A549 (cell line): ENCODE results near the gene PTPRE. TPM values are rescaled to one million over a fixed set of nuclear protein-coding genes. Genes with fewer than 3 reads are reported as not detected.

Experiments
- ATAC-seq, 2 experiments: fragments of 200-7000 bp in 1 of 2; fragments of >200 bp in 1 of 2; cut with Nextera tagmentation in 1 of 2; cut with Tn5 transposase in 1 of 2; 3 replicates each; pipeline versions ENCODE4 v1.8.0 to v1.9.1; 2018 to 2020; ENCODE audit warnings: mild to moderate bottlenecking in 1 of 2, moderate library complexity in 1 of 2
- CTCF ChIA-PET: fragments of 300-600 bp; sonication (Branson Sonifier 250); formaldehyde crosslinking; extraction: SDS; loops from one replicate; lab custom pipeline; 2021; ENCODE audit warnings: antibody characterized with exemption, inconsistent platforms; lab: Yijun Ruan, JAX
- POLR2A ChIA-PET: fragments of 350-600 bp; formaldehyde crosslinking; extraction: SDS; loops from one replicate; lab custom pipeline; 2021; ENCODE audit warnings: antibody characterized with exemption, inconsistent platforms; lab: Yijun Ruan, JAX
- DNase-seq, 2 experiments: peaks; one replicate each; pipeline versions ENCODE4 v3.0.0 to v3.0.0-alpha.2; 2011 to 2016; ENCODE audit warnings: low read depth in 1 of 2, low spot score in 1 of 2
- FAIRE-seq: peaks from 2 replicates; lab custom pipeline; 2011; peaks lifted over from hg19 to GRCh38; lab: Jason Lieb, UNC
- H3K27ac ChIP-seq, 2 experiments: fragments of >200 bp; sonication (Bioruptor Twin); formaldehyde crosslinking; 3 replicates each; pipeline ENCODE4 v1.5.1; 2016 to 2017
- H3K4me1 ChIP-seq: fragments of >200 bp; sonication (Bioruptor Twin); formaldehyde crosslinking; 3 replicates; pipeline ENCODE4 v1.6.1; 2016
- H3K4me2 ChIP-seq: fragments of >200 bp; sonication (Bioruptor Twin); formaldehyde crosslinking; 3 replicates; pipeline ENCODE4 v1.6.1; 2016
- H3K4me3 ChIP-seq: fragments of >200 bp; sonication (Bioruptor Twin); formaldehyde crosslinking; 3 replicates; pipeline ENCODE4 v1.5.1; 2016
- H3K9me3 ChIP-seq: fragments of >200 bp; sonication (Bioruptor Twin); formaldehyde crosslinking; 3 replicates; pipeline ENCODE4 v1.6.1; 2016
- CBX8 ChIP-seq: fragments of 200-600 bp; sonication (generic); IDR thresholded peaks from 2 replicates; pipeline ENCODE4 v1.6.1; 2016
- CHD4 ChIP-seq: fragments of 200-600 bp; sonication (generic); IDR thresholded peaks from 2 replicates; pipeline ENCODE4 v1.6.1; 2016; ENCODE audit warnings: antibody characterized with exemption, mild to moderate bottlenecking, borderline replicate concordance
- EHF ChIP-seq: fragments of 250-450 bp; sonication (Bioruptor Pico); IDR thresholded peaks from 2 replicates; pipeline ENCODE4 v1.5.0; 2020; ENCODE audit warnings: mild to moderate bottlenecking
- ESRRA ChIP-seq: fragments of 150-350 bp; IDR thresholded peaks from 2 replicates; pipeline ENCODE4 v1.6.1; 2014; ENCODE audit warnings: mild to moderate bottlenecking, low read length, borderline replicate concordance
- FOSL2 ChIP-seq, 2 experiments: fragments of 450-650 bp in 1 of 2; fragments of >200 bp in 1 of 2; sonication (Bioruptor Twin) in 1 of 2; formaldehyde crosslinking; IDR thresholded peaks; 2 replicates each; pipeline versions ENCODE4 v1.5.0 to v1.6.1; 2016 to 2020; ENCODE audit warnings: mild to moderate bottlenecking in 1 of 2, moderate library complexity in 1 of 2
- FOXS1 ChIP-seq: fragments of 250-450 bp; sonication (Bioruptor Pico); IDR thresholded peaks from 2 replicates; pipeline ENCODE4 v1.5.0; 2020; ENCODE audit warnings: mild to moderate bottlenecking, moderate library complexity
- HDAC2 ChIP-seq: fragments of 200-600 bp; sonication (generic); IDR thresholded peaks from 2 replicates; pipeline ENCODE4 v1.6.1; 2016
- HEYL ChIP-seq: fragments of 250-450 bp; sonication (Bioruptor Pico); IDR thresholded peaks from 2 replicates; pipeline ENCODE4 v1.8.0; 2021; ENCODE audit warnings: mild to moderate bottlenecking, moderate library complexity
- JUN ChIP-seq, 2 experiments: fragments of >200 bp; sonication (Bioruptor Twin); formaldehyde crosslinking; IDR thresholded peaks; 2 replicates in 1 of 2; 3 replicates in 1 of 2; pipeline ENCODE4 v1.6.1; 2016 to 2017
- JUNB ChIP-seq: fragments of >200 bp; sonication (Bioruptor Twin); formaldehyde crosslinking; IDR thresholded peaks from 2 replicates; pipeline ENCODE4 v1.6.1; 2016
- KDM5A ChIP-seq: fragments of 200-600 bp; sonication (generic); IDR thresholded peaks from 2 replicates; pipeline ENCODE4 v1.6.1; 2016; ENCODE audit warnings: antibody characterized with exemption, mild to moderate bottlenecking
- MAFK ChIP-seq: fragments of 450-650 bp; IDR thresholded peaks from 2 replicates; pipeline ENCODE4 v1.6.1; 2014; ENCODE audit not compliant: partially characterized antibody
- MAZ ChIP-seq: fragments of 150-350 bp; IDR thresholded peaks from 2 replicates; pipeline ENCODE4 v1.6.1; 2014; ENCODE audit warnings: antibody characterized with exemption, low read depth, low read length, borderline replicate concordance
- NPAS2 ChIP-seq: fragments of 250-450 bp; sonication (Bioruptor Pico); IDR thresholded peaks from 2 replicates; pipeline ENCODE4 v1.8.0; 2022; ENCODE audit warnings: mild to moderate bottlenecking, moderate library complexity, borderline replicate concordance
- RAD21 ChIP-seq, 2 experiments: fragments of >200 bp in 1 of 2; sonication (Bioruptor Twin) in 1 of 2; formaldehyde crosslinking in 1 of 2; IDR thresholded peaks in 1 of 2; conservative IDR thresholded peaks in 1 of 2; 2 replicates in 1 of 2; 3 replicates in 1 of 2; pipeline ENCODE4 v1.6.1; 2012 to 2018; ENCODE audit warnings: inconsistent platforms in 1 of 2
- RFX5 ChIP-seq: fragments of 450-650 bp; IDR thresholded peaks from 2 replicates; pipeline ENCODE4 v1.7.1; 2014; ENCODE audit warnings: antibody characterized with exemption, mild to moderate bottlenecking, moderate library complexity
- RNF2 ChIP-seq: fragments of 200-600 bp; sonication (generic); IDR thresholded peaks from 2 replicates; pipeline ENCODE4 v1.6.1; 2016; ENCODE audit warnings: low read depth, mild to moderate bottlenecking, antibody characterized with exemption, moderate library complexity, borderline replicate concordance
- SMC3 ChIP-seq: fragments of >200 bp; sonication (Bioruptor Twin); formaldehyde crosslinking; IDR thresholded peaks from 3 replicates; pipeline ENCODE4 v1.6.1; 2018; ENCODE audit warnings: inconsistent platforms
- SREBF2 ChIP-seq: fragments of 450-650 bp; IDR thresholded peaks from 2 replicates; pipeline ENCODE4 v1.6.1; 2014; ENCODE audit warnings: mild to moderate bottlenecking, moderate library complexity
- TP53 ChIP-seq: fragments of 250-450 bp; sonication (Bioruptor Pico); IDR thresholded peaks from 2 replicates; pipeline ENCODE4 v1.5.0; 2021; ENCODE audit warnings: mild to moderate bottlenecking, moderate library complexity
- ZC3H11A ChIP-seq: fragments of 450-650 bp; IDR thresholded peaks from 2 replicates; pipeline ENCODE4 v1.6.1; 2014; ENCODE audit warnings: antibody characterized with exemption, mild to moderate bottlenecking
- ZFP36 ChIP-seq: fragments of 450-650 bp; IDR thresholded peaks from 2 replicates; pipeline ENCODE4 v1.6.1; 2014; ENCODE audit warnings: borderline replicate concordance; ENCODE audit not compliant: partially characterized antibody
- ZSCAN20 ChIP-seq: fragments of 250-450 bp; sonication (Bioruptor Pico); IDR thresholded peaks from 2 replicates; pipeline ENCODE4 v1.8.0; 2022; ENCODE audit warnings: mild to moderate bottlenecking, moderate library complexity
- WGBS: methylation state at CpG from one replicate; pipeline ENCODE4 v1.1.6; 2017; ENCODE audit errors: missing lambda C conversion rate; 5-methylcytosine and 5-hydroxymethylcytosine counted together
- polyA plus RNA-seq, 4 experiments: library from polyadenylated mRNA; depleted of rRNA in 3 of 4; stranded (reverse); fragments of >200 nt; fragmentation: RNase III in 1 of 4; extraction: RNeasy Plus Mini Kit Qiagen cat#74134 plus additional on column Dnase treatment in 1 of 4; gene quantifications; 2 replicates in 3 of 4; 3 replicates in 1 of 4; pipeline ENCODE4 v1.2.3, GENCODE V29; 2011 to 2017
- TF ChIP-seq, protein P1 (sequence below): fragments of 250-450 bp; sonication (Bioruptor Pico); IDR thresholded peaks from 2 replicates; pipeline ENCODE4 v1.5.0; 2020; ENCODE audit warnings: low read depth, mild to moderate bottlenecking, moderate library complexity
- TF ChIP-seq, protein P2 (sequence below): IDR thresholded peaks from 2 replicates; pipeline ENCODE4 v1.6.1; 2012
- TF ChIP-seq, protein P3 (sequence below): IDR thresholded peaks from 2 replicates; pipeline ENCODE4 v1.6.1; 2012; ENCODE audit warnings: low read depth, borderline replicate concordance
- TF ChIP-seq, protein P4 (sequence below): fragments of >200 bp; sonication (Bioruptor Twin); formaldehyde crosslinking; IDR thresholded peaks from 3 replicates; pipeline ENCODE4 v1.6.1; 2016

PTPRE gene
- polyA plus RNA-seq, 2 of the 4 experiments (the other 2 are of a cell fraction): 0.31 to 1.5 TPM

DNA sequence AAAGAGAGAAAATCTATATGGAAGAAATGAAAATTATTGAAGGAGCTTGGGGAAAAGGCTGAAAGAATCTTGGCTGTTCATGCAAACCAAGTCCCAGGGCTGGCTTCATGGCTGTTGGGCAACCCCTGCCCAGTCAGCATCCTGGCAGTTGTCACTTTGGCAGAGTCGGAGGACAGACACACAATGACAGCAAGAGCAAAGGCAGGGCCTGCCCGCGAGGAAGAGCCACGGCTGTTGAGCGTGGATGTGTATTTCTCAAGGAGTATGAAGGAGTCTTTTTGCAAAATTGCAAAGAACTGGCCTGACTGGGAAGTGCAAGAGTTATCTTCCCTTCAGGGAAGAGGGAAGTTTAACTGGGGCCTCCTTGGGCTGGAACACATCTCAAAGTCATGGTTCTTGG is 11.7 kb downstream of the PTPRE start (continued):
- TF ChIP-seq, protein P1, sequence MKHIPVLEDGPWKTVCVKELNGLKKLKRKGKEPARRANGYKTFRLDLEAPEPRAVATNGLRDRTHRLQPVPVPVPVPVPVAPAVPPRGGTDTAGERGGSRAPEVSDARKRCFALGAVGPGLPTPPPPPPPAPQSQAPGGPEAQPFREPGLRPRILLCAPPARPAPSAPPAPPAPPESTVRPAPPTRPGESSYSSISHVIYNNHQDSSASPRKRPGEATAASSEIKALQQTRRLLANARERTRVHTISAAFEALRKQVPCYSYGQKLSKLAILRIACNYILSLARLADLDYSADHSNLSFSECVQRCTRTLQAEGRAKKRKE (CRISPR knock-in tag): no peak
- no peak for TF ChIP-seq EHF (CRISPR knock-in tag)
- no peak for TF ChIP-seq RNF2
- no peak for TF ChIP-seq RAD21 (conservative IDR thresholded peaks at IDR 0.05 in 1 of 2, IDR thresholded peaks at IDR 0.05 in 1 of 2)
- TF ChIP-seq MAZ: no peak
- no peak for TF ChIP-seq KDM5A
- TF ChIP-seq, protein P2, sequence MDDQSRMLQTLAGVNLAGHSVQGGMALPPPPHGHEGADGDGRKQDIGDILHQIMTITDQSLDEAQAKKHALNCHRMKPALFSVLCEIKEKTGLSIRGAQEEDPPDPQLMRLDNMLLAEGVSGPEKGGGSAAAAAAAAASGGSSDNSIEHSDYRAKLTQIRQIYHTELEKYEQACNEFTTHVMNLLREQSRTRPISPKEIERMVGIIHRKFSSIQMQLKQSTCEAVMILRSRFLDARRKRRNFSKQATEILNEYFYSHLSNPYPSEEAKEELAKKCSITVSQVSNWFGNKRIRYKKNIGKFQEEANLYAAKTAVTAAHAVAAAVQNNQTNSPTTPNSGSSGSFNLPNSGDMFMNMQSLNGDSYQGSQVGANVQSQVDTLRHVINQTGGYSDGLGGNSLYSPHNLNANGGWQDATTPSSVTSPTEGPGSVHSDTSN: no peak
- no peak for TF ChIP-seq ZFP36
- TF ChIP-seq CHD4: no peak
- TF ChIP-seq, all 56 proteins: peak for 0

DNA sequence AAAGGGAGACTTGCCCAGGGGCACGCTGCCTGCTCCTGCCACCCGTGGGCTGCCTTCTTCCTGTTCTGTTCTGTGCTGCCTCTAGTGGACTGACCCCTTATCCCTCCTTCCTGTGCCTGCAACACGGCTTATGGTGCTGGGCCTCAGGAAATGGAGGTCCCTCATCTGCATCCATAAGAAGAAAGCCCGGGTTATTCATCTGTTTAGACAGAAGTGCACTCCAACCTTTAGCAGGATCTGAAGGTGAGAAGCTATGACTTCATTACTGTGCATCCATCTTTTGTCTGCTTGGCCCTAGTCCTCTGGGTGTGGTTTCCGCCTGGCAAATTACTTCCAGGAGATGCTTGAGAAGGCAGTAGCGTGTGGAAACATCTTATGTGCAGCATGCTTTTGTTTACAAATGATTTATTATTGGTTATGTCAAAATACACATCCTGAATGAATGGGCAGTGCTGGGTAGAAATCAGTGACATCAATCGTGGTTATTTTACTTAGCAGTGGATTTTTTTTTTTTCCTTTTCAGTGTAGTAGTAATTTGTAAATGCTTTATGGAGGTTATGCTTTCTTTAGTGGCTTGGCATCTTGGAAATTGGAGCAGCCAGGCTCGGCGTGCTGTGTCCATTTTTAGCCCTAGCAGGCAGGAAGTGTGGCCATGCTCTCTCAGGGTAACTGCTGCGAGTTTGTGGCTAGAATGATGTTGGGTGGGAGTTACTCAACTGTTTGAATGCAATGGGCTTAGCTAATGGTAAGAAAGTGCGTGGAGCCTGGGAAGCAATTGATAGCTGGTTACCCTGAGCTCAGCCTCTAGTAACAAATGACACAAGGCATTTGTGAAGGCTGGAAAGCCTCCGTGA is 12.7 kb downstream of the PTPRE start:
- H3K9me3 ChIP-seq: no peaks in the 10 kb centered on the region
- peaks cover 17% of the 10 kb centered on the region for H3K4me1 ChIP-seq
- ChIA-PET POLR2A (no interaction called here), CTCF (interaction anchor here (1.7 to 5.3 kb wide), 2 partner anchors 13 to 91 kb away, joined by 11 to 33 read pairs; partner anchors contain the start of gene PTPRE)
- no peak overlapping the region for H3K4me2 ChIP-seq
- FAIRE-seq: no peak
- peak in 1 of 2 experiments; percentile 16 for DNase-seq
- no peak overlapping the region for H3K4me3 ChIP-seq
- peak in 1 of 2 experiments; percentile 68; a peak in 3 of 6 replicates for ATAC-seq
- H3K27ac ChIP-seq: peak overlapping the region in 1 of 2 experiments; percentile 19; a peak in 1 of 6 replicates
- 55% methylated on average over 12 of the region's 12 CpGs for WGBS
- TF ChIP-seq, protein P2: no peak
- TF ChIP-seq SREBF2: no peak
- no peak for TF ChIP-seq HDAC2
- TF ChIP-seq RFX5: no peak
- TF ChIP-seq JUN (IDR thresholded peaks at IDR 0.05): no peak
- TF ChIP-seq MAFK: no peak
- TF ChIP-seq HEYL (CRISPR knock-in tag): no peak
- TF ChIP-seq SMC3: no peak
- no peak for TF ChIP-seq ZSCAN20 (CRISPR knock-in tag)
- TF ChIP-seq CBX8: no peak
- TF ChIP-seq NPAS2 (CRISPR knock-in tag): no peak

DNA sequence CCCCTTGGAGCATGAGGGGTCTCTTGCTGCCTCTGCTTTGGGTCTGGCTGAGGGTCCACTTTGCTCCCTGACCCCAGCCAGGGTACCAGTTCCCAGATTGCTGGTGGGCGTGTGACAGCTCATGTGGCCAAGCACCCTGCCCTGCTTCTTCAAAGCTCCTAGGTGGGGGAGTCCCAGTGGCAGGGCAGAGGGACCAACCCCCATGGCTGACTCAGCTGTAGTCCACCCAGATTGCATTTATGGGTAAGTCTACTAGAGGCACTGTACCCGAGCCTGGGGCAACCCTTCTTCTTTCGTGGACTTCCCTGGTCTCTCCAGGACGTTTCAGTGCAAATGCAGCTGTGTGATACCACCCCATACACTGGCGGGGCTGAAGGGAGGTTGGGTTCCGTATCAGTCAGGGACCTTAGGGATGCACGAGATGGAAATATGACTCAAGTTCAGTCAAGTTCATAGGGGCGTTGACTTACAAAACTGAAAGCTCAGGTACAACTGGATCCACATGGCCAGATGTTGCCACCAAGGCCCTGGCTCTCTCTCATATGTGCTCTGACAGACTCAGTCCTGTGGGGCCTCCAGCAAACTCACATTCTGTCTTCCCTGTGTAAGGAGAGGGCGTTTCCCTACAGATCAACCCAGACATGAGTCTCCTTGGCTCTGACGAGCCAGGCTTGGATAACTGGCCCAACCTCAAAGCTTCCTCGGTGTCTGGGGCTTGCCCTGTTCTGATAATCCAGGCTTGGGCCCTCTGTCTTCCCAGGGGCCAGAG is 13.6 kb downstream of the PTPRE start:
- no peak overlapping the region for H3K4me3 ChIP-seq
- FAIRE-seq: no peak
- H3K4me2 ChIP-seq: no peak overlapping the region
- peaks cover 17% of the 10 kb centered on the region for H3K4me1 ChIP-seq
- TF ChIP-seq TP53 (CRISPR knock-in tag): no peak
- no peak for TF ChIP-seq NPAS2 (CRISPR knock-in tag)
- TF ChIP-seq ESRRA: no peak
- TF ChIP-seq, protein P3, sequence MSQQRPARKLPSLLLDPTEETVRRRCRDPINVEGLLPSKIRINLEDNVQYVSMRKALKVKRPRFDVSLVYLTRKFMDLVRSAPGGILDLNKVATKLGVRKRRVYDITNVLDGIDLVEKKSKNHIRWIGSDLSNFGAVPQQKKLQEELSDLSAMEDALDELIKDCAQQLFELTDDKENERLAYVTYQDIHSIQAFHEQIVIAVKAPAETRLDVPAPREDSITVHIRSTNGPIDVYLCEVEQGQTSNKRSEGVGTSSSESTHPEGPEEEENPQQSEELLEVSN: no peak
- TF ChIP-seq ZSCAN20 (CRISPR knock-in tag): no peak
- no peak for TF ChIP-seq HDAC2
- TF ChIP-seq FOSL2 (IDR thresholded peaks at IDR 0.05): no peak
- no peak for TF ChIP-seq FOSL2 (CRISPR knock-in tag; IDR thresholded peaks at IDR 0.05)
- no peak for TF ChIP-seq JUNB
- no peak for TF ChIP-seq KDM5A
- TF ChIP-seq, protein P1 (CRISPR knock-in tag): no peak
- TF ChIP-seq MAFK: no peak
- no peak for TF ChIP-seq ZC3H11A
- TF ChIP-seq FOXS1 (CRISPR knock-in tag): no peak
- TF ChIP-seq, protein P4, sequence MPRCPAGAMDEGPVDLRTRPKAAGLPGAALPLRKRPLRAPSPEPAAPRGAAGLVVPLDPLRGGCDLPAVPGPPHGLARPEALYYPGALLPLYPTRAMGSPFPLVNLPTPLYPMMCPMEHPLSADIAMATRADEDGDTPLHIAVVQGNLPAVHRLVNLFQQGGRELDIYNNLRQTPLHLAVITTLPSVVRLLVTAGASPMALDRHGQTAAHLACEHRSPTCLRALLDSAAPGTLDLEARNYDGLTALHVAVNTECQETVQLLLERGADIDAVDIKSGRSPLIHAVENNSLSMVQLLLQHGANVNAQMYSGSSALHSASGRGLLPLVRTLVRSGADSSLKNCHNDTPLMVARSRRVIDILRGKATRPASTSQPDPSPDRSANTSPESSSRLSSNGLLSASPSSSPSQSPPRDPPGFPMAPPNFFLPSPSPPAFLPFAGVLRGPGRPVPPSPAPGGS: no peak
- TF ChIP-seq, all 56 proteins: peak for 0
- no peak for DNase-seq
- H3K9me3 ChIP-seq: no peaks in the 10 kb centered on the region
- peak overlapping the region in 1 of 2 experiments; percentile 21; a peak in 1 of 6 replicates for H3K27ac ChIP-seq
- ATAC-seq: no peak
- 48% methylated on average over 9 of the region's 11 CpGs for WGBS
- POLR2A ChIA-PET: no interaction called here
- CTCF ChIA-PET: interaction anchor here (1.0 to 5.3 kb wide), 4 partner anchors 14 to 115 kb away, joined by 3 to 33 read pairs (median 7); partner anchors contain the start of gene PTPRE
